Neural cell (in vitro differentiated cells): Measurements from ENCODE around the gene ITGA1. TPM values are rescaled to one million over a fixed set of nuclear protein-coding genes. Genes with fewer than 3 reads are reported as not detected.

Experiments used
- H2AFZ ChIP-seq: fragments of 200-600, 300-800 bp; sonication (generic), shearing (Covaris generic); 2 replicates; pipeline ENCODE4 v1.6.0; 2014; ENCODE audit warnings: low read depth, mild to moderate bottlenecking, antibody characterized with exemption, low read length, moderate library complexity
- H3F3A ChIP-seq: fragments of 200-600 bp; shearing (Covaris generic); 2 replicates; pipeline ENCODE4 v1.6.1; 2016; ENCODE audit warnings: mild to moderate bottlenecking, moderate library complexity, mixed read lengths, antibody characterized with exemption, low read length; ENCODE audit not compliant: insufficient read depth, poor library complexity, severe bottlenecking
- H3K27ac ChIP-seq: fragments of 200-600, 300-800 bp; sonication (generic), shearing (Covaris generic); 2 replicates; pipeline ENCODE4 v1.5.1; 2014; ENCODE audit warnings: mild to moderate bottlenecking, low read length, moderate library complexity
- H3K27me3 ChIP-seq: fragments of 300-800, 200-600 bp; sonication (generic), shearing (Covaris generic); 2 replicates; pipeline ENCODE4 v1.6.0; 2014; ENCODE audit warnings: mild to moderate bottlenecking, low read depth, low read length, moderate library complexity; ENCODE audit not compliant: insufficient read depth
- H3K36me3 ChIP-seq: fragments of 300-800, 200-600 bp; sonication (generic), shearing (Covaris generic); 2 replicates; pipeline ENCODE4 v1.5.1; 2014; ENCODE audit warnings: mild to moderate bottlenecking, antibody characterized with exemption, low read length, moderate library complexity; ENCODE audit not compliant: insufficient read depth
- H3K4me2 ChIP-seq: fragments of 300-800, 200-600 bp; sonication (generic), shearing (Covaris generic); 2 replicates; pipeline ENCODE4 v1.6.0; 2014; ENCODE audit warnings: mild to moderate bottlenecking, low read length
- H3K4me3 ChIP-seq: fragments of 300-800, 200-600 bp; sonication (generic), shearing (Covaris generic); 2 replicates; pipeline ENCODE4 v1.5.1; 2014; ENCODE audit warnings: mild to moderate bottlenecking, low read length, moderate library complexity
- H3K79me2 ChIP-seq: fragments of 200-600 bp; shearing (Covaris generic); replicated peaks from 2 replicates; pipeline ENCODE4 v1.6.0; 2014; ENCODE audit warnings: mild to moderate bottlenecking, low read length, moderate library complexity; ENCODE audit not compliant: insufficient read depth
- H3K9ac ChIP-seq: fragments of 300-800, 200-600 bp; sonication (generic), shearing (Covaris generic); 2 replicates; pipeline ENCODE4 v1.6.1; 2016; ENCODE audit warnings: mild to moderate bottlenecking, low read length, mixed read lengths
- H3K9me2 ChIP-seq: fragments of 200-600 bp; shearing (Covaris generic); 2 replicates; pipeline ENCODE4 v1.6.1; 2016; ENCODE audit warnings: mild to moderate bottlenecking, low read length, mixed read lengths; ENCODE audit not compliant: insufficient read depth
- H3K9me3 ChIP-seq: fragments of 200-600, 300-800 bp; sonication (generic), shearing (Covaris generic); 2 replicates; pipeline ENCODE4 v1.6.1; 2016; ENCODE audit warnings: mild to moderate bottlenecking, mixed run types, low read length, moderate library complexity, mixed read lengths
- H4K20me1 ChIP-seq: fragments of 200-600 bp; shearing (Covaris generic); 2 replicates; pipeline ENCODE4 v1.6.1; 2016; ENCODE audit warnings: mild to moderate bottlenecking, mixed run types; ENCODE audit not compliant: insufficient read depth
- CTCF ChIP-seq: fragments of 450-650 bp; IDR thresholded peaks from 2 replicates; pipeline ENCODE4 v1.5.1; 2014; ENCODE audit warnings: antibody characterized with exemption, mild to moderate bottlenecking, moderate library complexity; ENCODE audit not compliant: poor library complexity, severe bottlenecking
- EP300 ChIP-seq: fragments of 450-650 bp; conservative IDR thresholded peaks from 2 replicates; pipeline ENCODE4 v1.6.1; 2014; ENCODE audit warnings: antibody characterized with exemption, mild to moderate bottlenecking, moderate library complexity; ENCODE audit not compliant: poor library complexity, severe bottlenecking
- EZH2 ChIP-seq: fragments of 200-600, 300-800 bp; shearing (Covaris generic), sonication (generic); IDR thresholded peaks from 2 replicates; pipeline ENCODE4 v1.6.1; 2014; ENCODE audit warnings: antibody characterized with exemption, low read length, borderline replicate concordance, mild to moderate bottlenecking; ENCODE audit not compliant: insufficient read depth, poor library complexity, severe bottlenecking
- MXI1 ChIP-seq: fragments of 450-650 bp; conservative IDR thresholded peaks from 2 replicates; pipeline ENCODE4 v1.6.1; 2014; ENCODE audit warnings: antibody characterized with exemption, mild to moderate bottlenecking; ENCODE audit not compliant: poor library complexity, severe bottlenecking
- POLR2AphosphoS5 ChIP-seq: IDR thresholded peaks from 2 replicates; pipeline ENCODE4 v1.6.1; 2012
- RAD21 ChIP-seq: fragments of 450-650 bp; conservative IDR thresholded peaks from 2 replicates; pipeline ENCODE4 v1.6.1; 2014; ENCODE audit warnings: antibody characterized with exemption, mild to moderate bottlenecking, moderate library complexity
- SMC3 ChIP-seq: fragments of 450-650 bp; conservative IDR thresholded peaks from 2 replicates; pipeline ENCODE4 v1.6.1; 2014; ENCODE audit warnings: antibody characterized with exemption, mild to moderate bottlenecking, moderate library complexity; ENCODE audit not compliant: poor library complexity
- TAF1 ChIP-seq: IDR thresholded peaks from 2 replicates; pipeline ENCODE4 v1.6.1; 2012; ENCODE audit warnings: low read depth
- polyA plus RNA-seq: library from polyadenylated mRNA; depleted of rRNA; stranded (reverse); fragments of >200 nt; gene quantifications from 2 replicates; pipeline ENCODE4 v1.2.3, GENCODE V29; 2014
- TF ChIP-seq, protein P1 (sequence below): IDR thresholded peaks from 2 replicates; pipeline ENCODE4 v1.6.1; 2012; ENCODE audit warnings: borderline replicate concordance

ITGA1 gene
- polyA plus RNA-seq, 1 donor from 2014 or later: 0.15 TPM

DNA sequence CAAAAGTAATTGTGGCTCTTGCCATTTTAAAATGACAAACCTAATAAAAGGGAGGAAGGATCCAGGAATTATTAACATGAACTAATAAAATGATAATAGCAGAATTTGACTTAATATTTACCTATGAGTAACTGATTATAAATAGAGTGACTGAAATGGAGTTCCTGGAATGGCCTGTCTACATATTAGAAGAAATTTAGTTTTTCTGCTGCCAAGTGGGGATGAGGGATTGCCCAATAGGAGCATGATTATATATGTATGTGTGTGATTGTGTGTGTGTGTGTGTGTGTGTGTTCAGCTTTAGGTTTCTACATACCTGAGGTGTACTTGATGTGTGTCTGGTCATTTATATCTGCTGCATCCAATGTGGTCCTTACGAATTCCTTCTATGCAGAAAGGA, 36.6 kb upstream of the ITGA1 start:
- H3K9ac ChIP-seq: no peak overlapping the region
- no peaks in the 10 kb centered on the region for H3K36me3 ChIP-seq
- H3K27ac ChIP-seq: no peak overlapping the region
- no peak overlapping the region for H3K4me3 ChIP-seq
- H3F3A ChIP-seq: no peaks in the 10 kb centered on the region
- no peaks in the 10 kb centered on the region for H4K20me1 ChIP-seq
- no peak overlapping the region for H3K4me2 ChIP-seq
- H3K9me2 ChIP-seq: no peaks in the 10 kb centered on the region
- no peaks in the 10 kb centered on the region for H3K27me3 ChIP-seq
- no peak overlapping the region for H2AFZ ChIP-seq
- no peaks in the 10 kb centered on the region for H3K9me3 ChIP-seq
- H3K79me2 ChIP-seq: no peaks in the 10 kb centered on the region
- TF ChIP-seq CTCF (no peak), MXI1 (no peak), EP300 (no peak), RAD21 (no peak), POLR2AphosphoS5 (no peak), TAF1 (no peak), EZH2 (no peak), SMC3 (no peak)
- TF ChIP-seq, protein P1, sequence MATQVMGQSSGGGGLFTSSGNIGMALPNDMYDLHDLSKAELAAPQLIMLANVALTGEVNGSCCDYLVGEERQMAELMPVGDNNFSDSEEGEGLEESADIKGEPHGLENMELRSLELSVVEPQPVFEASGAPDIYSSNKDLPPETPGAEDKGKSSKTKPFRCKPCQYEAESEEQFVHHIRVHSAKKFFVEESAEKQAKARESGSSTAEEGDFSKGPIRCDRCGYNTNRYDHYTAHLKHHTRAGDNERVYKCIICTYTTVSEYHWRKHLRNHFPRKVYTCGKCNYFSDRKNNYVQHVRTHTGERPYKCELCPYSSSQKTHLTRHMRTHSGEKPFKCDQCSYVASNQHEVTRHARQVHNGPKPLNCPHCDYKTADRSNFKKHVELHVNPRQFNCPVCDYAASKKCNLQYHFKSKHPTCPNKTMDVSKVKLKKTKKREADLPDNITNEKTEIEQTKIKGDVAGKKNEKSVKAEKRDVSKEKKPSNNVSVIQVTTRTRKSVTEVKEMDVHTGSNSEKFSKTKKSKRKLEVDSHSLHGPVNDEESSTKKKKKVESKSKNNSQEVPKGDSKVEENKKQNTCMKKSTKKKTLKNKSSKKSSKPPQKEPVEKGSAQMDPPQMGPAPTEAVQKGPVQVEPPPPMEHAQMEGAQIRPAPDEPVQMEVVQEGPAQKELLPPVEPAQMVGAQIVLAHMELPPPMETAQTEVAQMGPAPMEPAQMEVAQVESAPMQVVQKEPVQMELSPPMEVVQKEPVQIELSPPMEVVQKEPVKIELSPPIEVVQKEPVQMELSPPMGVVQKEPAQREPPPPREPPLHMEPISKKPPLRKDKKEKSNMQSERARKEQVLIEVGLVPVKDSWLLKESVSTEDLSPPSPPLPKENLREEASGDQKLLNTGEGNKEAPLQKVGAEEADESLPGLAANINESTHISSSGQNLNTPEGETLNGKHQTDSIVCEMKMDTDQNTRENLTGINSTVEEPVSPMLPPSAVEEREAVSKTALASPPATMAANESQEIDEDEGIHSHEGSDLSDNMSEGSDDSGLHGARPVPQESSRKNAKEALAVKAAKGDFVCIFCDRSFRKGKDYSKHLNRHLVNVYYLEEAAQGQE: no peak

DNA sequence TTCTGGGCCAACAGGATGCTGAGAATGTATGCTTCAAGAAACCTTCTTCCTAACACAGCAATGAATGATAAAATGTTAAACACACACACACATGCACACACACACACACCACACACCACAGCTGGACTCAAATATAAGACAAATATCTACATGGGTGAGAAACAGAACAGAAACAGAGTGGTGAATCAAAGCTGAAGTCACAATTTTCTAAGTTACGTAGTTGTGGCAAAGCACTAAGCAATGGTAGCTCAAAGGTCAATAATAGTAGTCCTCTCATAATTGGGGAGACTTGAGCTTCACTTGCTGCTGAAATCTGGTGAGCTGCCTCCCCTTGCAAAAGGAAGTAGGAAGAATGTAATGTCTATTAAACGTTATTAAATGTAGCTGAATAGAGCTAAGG, 33.7 kb upstream of the ITGA1 start:
- Histone ChIP-seq H3K27ac (no peak overlapping the region), H3K36me3 (no peaks in the 10 kb centered on the region), H3K4me3 (no peak overlapping the region), H3K9me2 (no peaks in the 10 kb centered on the region), H3F3A (no peaks in the 10 kb centered on the region), H3K9ac (no peak overlapping the region), H4K20me1 (no peaks in the 10 kb centered on the region), H3K9me3 (no peaks in the 10 kb centered on the region), H3K4me2 (no peak overlapping the region), H2AFZ (no peak overlapping the region), H3K27me3 (no peaks in the 10 kb centered on the region), H3K79me2 (no peaks in the 10 kb centered on the region)
- no peak for TF ChIP-seq MXI1
- TF ChIP-seq SMC3: no peak
- TF ChIP-seq TAF1: no peak
- no peak for TF ChIP-seq EZH2
- no peak for TF ChIP-seq POLR2AphosphoS5
- no peak for TF ChIP-seq EP300
- TF ChIP-seq, protein P1: no peak
- no peak for TF ChIP-seq CTCF
- no peak for TF ChIP-seq RAD21
